GM23338 (cell line): ENCODE results near the gene FGFBP1. TPM values are rescaled to one million over a fixed set of nuclear protein-coding genes. Genes with fewer than 3 reads are reported as not detected.

Source experiments
- ATAC-seq: fragments of 200-7000 bp; cut with Tn5 transposase; 3 replicates; pipeline ENCODE4 v1.9.1; 2020
- DNase-seq: peaks from one replicate; pipeline ENCODE4 v3.0.0-alpha.2; 2015; ENCODE audit warnings: low spot score
- H2AFZ ChIP-seq: fragments of 200-600 bp; sonication (generic); 2 replicates; pipeline ENCODE4 v1.8.0; 2016; ENCODE audit warnings: antibody characterized with exemption, mild to moderate bottlenecking, moderate library complexity
- H3F3A ChIP-seq: fragments of 200-600 bp; sonication (generic); replicated peaks from 2 replicates; pipeline ENCODE4 v1.8.0; 2017; ENCODE audit warnings: antibody characterized with exemption, mixed run types, low read depth
- H3K27ac ChIP-seq: fragments of 200-600 bp; sonication (generic); 2 replicates; pipeline ENCODE4 v1.6.1; 2016; ENCODE audit warnings: low read depth
- H3K27me3 ChIP-seq: fragments of 200-600 bp; sonication (generic); 2 replicates; pipeline ENCODE4 v1.8.0; 2016; ENCODE audit warnings: mild to moderate bottlenecking, mixed run types, moderate library complexity; ENCODE audit not compliant: insufficient read depth
- H3K36me3 ChIP-seq: fragments of 200-600 bp; sonication (generic); 2 replicates; pipeline ENCODE4 v1.8.0; 2016; ENCODE audit warnings: mild to moderate bottlenecking; ENCODE audit not compliant: insufficient read depth
- H3K4me1 ChIP-seq: fragments of 200-600 bp; sonication (generic); 2 replicates; pipeline ENCODE4 v1.8.0; 2016; ENCODE audit warnings: mild to moderate bottlenecking, moderate library complexity; ENCODE audit not compliant: insufficient read depth
- H3K4me2 ChIP-seq: fragments of 200-600 bp; sonication (generic); 2 replicates; pipeline ENCODE4 v1.7.1; 2017; ENCODE audit warnings: mixed run types
- H3K4me3 ChIP-seq: fragments of 200-600 bp; sonication (generic); 2 replicates; pipeline ENCODE4 v1.6.1; 2016; ENCODE audit warnings: mixed run types
- H3K79me2 ChIP-seq: fragments of 200-600 bp; sonication (generic); replicated peaks from 2 replicates; pipeline ENCODE4 v1.8.0; 2017; ENCODE audit warnings: mild to moderate bottlenecking; ENCODE audit not compliant: insufficient read depth
- H3K9me2 ChIP-seq: fragments of 200-600 bp; sonication (generic); 2 replicates; pipeline ENCODE4 v1.8.0; 2017; ENCODE audit not compliant: insufficient read depth
- H4K20me1 ChIP-seq: fragments of 200-600 bp; sonication (generic); replicated peaks from 2 replicates; pipeline ENCODE4 v1.8.0; 2017; ENCODE audit warnings: mild to moderate bottlenecking; ENCODE audit not compliant: insufficient read depth
- H3K27ac Mint-ChIP-seq: 2 replicates; pipeline ENCODE4 v1.8.0; 2020; ENCODE audit warnings: inconsistent platforms, mild to moderate bottlenecking, moderate library complexity, mixed read lengths
- H3K27me3 Mint-ChIP-seq: 3 replicates; pipeline ENCODE4 v1.8.0; 2022; ENCODE audit warnings: low read depth, mild to moderate bottlenecking, moderate library complexity, mixed read lengths, inconsistent platforms; ENCODE audit not compliant: insufficient read depth, poor library complexity
- H3K36me3 Mint-ChIP-seq: 3 replicates; pipeline ENCODE4 v1.8.0; 2021; ENCODE audit warnings: low read depth, mild to moderate bottlenecking, inconsistent platforms, moderate library complexity, mixed read lengths
- H3K4me1 Mint-ChIP-seq: 3 replicates; pipeline ENCODE4 v1.8.0; 2020; ENCODE audit warnings: mild to moderate bottlenecking, inconsistent platforms, mixed read lengths
- H3K4me3 Mint-ChIP-seq: 3 replicates; pipeline ENCODE4 v1.8.0; 2021; ENCODE audit warnings: moderate library complexity, mild to moderate bottlenecking, inconsistent platforms, mixed read lengths
- H3K9me3 Mint-ChIP-seq: 3 replicates; pipeline ENCODE4 v1.8.0; 2020; ENCODE audit warnings: moderate library complexity, mild to moderate bottlenecking, inconsistent platforms, mixed read lengths
- CREB1 ChIP-seq: fragments of 250-450 bp; sonication (Bioruptor Pico); IDR thresholded peaks from 2 replicates; pipeline ENCODE4 v1.5.0; 2020; ENCODE audit warnings: low read depth, mild to moderate bottlenecking, moderate library complexity
- CTCF ChIP-seq, 2 experiments: fragments of 200-600 bp in 1 of 2; sonication (generic) in 1 of 2; conservative IDR thresholded peaks; 2 replicates each; pipeline versions ENCODE4 v1.5.1 to v1.6.1; 2016 to 2017; ENCODE audit warnings: antibody characterized with exemption in 2 of 2, low read depth in 2 of 2, mild to moderate bottlenecking in 2 of 2, moderate library complexity in 1 of 2
- ETS1 ChIP-seq: IDR thresholded peaks from 2 replicates; pipeline ENCODE4 v1.6.1; 2016; ENCODE audit warnings: antibody characterized with exemption
- EZH2 ChIP-seq: fragments of 200-600 bp; sonication (generic); IDR thresholded peaks from one replicate; pipeline ENCODE4 v1.8.0; 2017; ENCODE audit warnings: antibody characterized with exemption, mild to moderate bottlenecking, low read depth; ENCODE audit not compliant: unreplicated experiment
- EZH2phosphoT487 ChIP-seq: fragments of 200-600 bp; sonication (generic); IDR thresholded peaks from one replicate; pipeline ENCODE4 v1.8.1; 2018; ENCODE audit warnings: antibody characterized with exemption; ENCODE audit not compliant: unreplicated experiment
- JUNB ChIP-seq: IDR thresholded peaks from one replicate; pipeline ENCODE4 v1.6.1; 2016; ENCODE audit warnings: antibody characterized with exemption; ENCODE audit not compliant: unreplicated experiment
- NANOG ChIP-seq: IDR thresholded peaks from 2 replicates; pipeline ENCODE4 v1.6.1; 2016; ENCODE audit warnings: antibody characterized with exemption, borderline replicate concordance
- POLR2AphosphoS5 ChIP-seq: IDR thresholded peaks from 2 replicates; pipeline ENCODE4 v1.6.1; 2016; ENCODE audit warnings: antibody characterized with exemption, low read depth
- REST ChIP-seq: IDR thresholded peaks from one replicate; pipeline ENCODE4 v1.6.1; 2018; ENCODE audit warnings: antibody characterized with exemption; ENCODE audit not compliant: unreplicated experiment
- STAT1 ChIP-seq: IDR thresholded peaks from one replicate; pipeline ENCODE4 v1.6.1; 2016; ENCODE audit warnings: antibody characterized with exemption; ENCODE audit not compliant: unreplicated experiment
- ZNF114 ChIP-seq: fragments of 250-450 bp; sonication (Bioruptor Pico); IDR thresholded peaks from 2 replicates; pipeline ENCODE4 v1.5.0; 2020; ENCODE audit warnings: mild to moderate bottlenecking, moderate library complexity
- ZNF331 ChIP-seq: fragments of 250-450 bp; sonication (Bioruptor Pico); IDR thresholded peaks from 2 replicates; pipeline ENCODE4 v1.5.0; 2020; ENCODE audit warnings: low read depth, mild to moderate bottlenecking, moderate library complexity
- ZNF462 ChIP-seq: fragments of 250-450 bp; sonication (Bioruptor Pico); IDR thresholded peaks from 2 replicates; pipeline ENCODE4 v1.5.0; 2020; ENCODE audit warnings: mild to moderate bottlenecking, moderate library complexity
- polyA plus RNA-seq: library from polyadenylated mRNA; unstranded; fragments of >200 nt; fragmentation: Nextera tagmentation; extraction: Ambion mirVana; gene quantifications from 2 replicates; pipeline ENCODE4 v1.2.1, GENCODE V29; 2016
- total RNA-seq: library from RNA; depleted of rRNA; stranded (reverse); fragments of >200 nt; shearing (Covaris generic); gene quantifications from 2 replicates; pipeline ENCODE4 v1.2.3, GENCODE V29; 2014

Gene FGFBP1
- total and polyA plus RNA-seq, 2 experiments from 2014 or later = 0.15 TPM; not detected in 1

DNA sequence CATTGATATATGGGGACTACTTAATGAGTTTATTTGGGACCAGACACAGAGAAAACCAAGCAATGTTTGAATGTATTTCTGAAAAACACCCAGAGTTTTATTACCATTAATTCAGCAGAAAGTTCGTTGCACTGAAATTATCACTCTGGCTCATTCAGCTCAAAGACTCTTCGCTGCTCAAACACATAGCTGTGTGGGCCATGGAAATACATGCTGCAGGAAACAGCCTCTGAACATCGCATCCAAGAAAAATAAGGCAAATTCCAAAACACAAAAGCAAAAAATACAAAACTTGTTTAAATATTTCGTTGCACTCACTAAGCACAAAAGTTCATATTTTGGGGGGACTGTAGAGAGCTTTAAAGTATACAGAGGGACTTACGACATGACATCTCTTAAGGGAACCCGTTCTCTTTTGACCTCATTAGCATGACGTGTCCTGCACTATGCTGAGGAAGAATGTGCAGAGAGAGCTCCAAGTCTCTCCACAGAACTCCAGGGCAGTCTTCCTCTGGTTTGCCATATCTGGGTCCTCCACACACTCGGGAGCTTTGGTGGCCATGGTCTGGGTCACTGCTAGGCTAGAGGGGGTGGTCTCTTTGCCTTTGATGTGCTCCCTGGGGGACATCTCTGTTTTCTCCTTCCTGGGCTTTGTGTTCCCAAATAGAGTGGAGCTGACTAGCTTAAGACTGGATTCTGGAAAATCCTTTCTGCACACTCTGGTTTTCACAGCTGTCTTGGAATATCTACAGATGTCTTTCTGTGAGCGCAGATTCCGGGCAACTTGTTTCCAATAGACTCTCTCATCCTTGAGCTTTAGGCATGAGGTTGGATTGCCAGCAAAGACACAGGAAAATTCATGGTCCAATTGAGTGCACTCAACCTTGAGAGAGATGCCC is 2.8 kb downstream of the FGFBP1 start:
- peaks cover 7% of the 10 kb centered on the region; the same call in 1 of the 2 replicates for H3K9me2 ChIP-seq
- no peaks in the 10 kb centered on the region for H3K27me3 ChIP-seq
- H3K4me3 ChIP-seq = no peak overlapping the region
- peaks cover 10% of the 10 kb centered on the region for H3K4me1 Mint-ChIP-seq
- no peak overlapping the region for H3K4me3 Mint-ChIP-seq
- no peaks in the 10 kb centered on the region for H3F3A ChIP-seq
- no peaks in the 10 kb centered on the region for H3K79me2 ChIP-seq
- H2AFZ ChIP-seq = no peak overlapping the region
- H3K36me3 Mint-ChIP-seq = no peaks in the 10 kb centered on the region
- H3K4me2 ChIP-seq = no peak overlapping the region
- H4K20me1 ChIP-seq = no peaks in the 10 kb centered on the region
- no peak overlapping the region for H3K27ac ChIP-seq
- H3K27me3 Mint-ChIP-seq = peaks cover 7% of the 10 kb centered on the region
- DNase-seq (no peak), ATAC-seq (no peak)
- no peak for TF ChIP-seq ETS1
- TF ChIP-seq STAT1 = no peak
- TF ChIP-seq REST = no peak
- TF ChIP-seq JUNB = no peak
- TF ChIP-seq ZNF331 (CRISPR knock-in tag) = no peak
- no peak for TF ChIP-seq EZH2phosphoT487
- TF ChIP-seq CTCF (conservative IDR thresholded peaks at IDR 0.05; ENCODE audit: low read depth in 2 of 2) = no peak
- no peak for TF ChIP-seq POLR2AphosphoS5
- TF ChIP-seq CREB1 (CRISPR knock-in tag) = no peak
- TF ChIP-seq NANOG = no peak
- no peak for TF ChIP-seq ZNF114 (CRISPR knock-in tag)
- TF ChIP-seq ZNF462 (CRISPR knock-in tag) = no peak
- no peak for TF ChIP-seq EZH2
- no peaks in the 10 kb centered on the region for H3K36me3 ChIP-seq
- H3K4me1 ChIP-seq = no peaks in the 10 kb centered on the region
- no peak overlapping the region for H3K27ac Mint-ChIP-seq
- no peaks in the 10 kb centered on the region for H3K9me3 Mint-ChIP-seq
